ENCODE measurements around the gene KRTAP4-3.

DNA sequence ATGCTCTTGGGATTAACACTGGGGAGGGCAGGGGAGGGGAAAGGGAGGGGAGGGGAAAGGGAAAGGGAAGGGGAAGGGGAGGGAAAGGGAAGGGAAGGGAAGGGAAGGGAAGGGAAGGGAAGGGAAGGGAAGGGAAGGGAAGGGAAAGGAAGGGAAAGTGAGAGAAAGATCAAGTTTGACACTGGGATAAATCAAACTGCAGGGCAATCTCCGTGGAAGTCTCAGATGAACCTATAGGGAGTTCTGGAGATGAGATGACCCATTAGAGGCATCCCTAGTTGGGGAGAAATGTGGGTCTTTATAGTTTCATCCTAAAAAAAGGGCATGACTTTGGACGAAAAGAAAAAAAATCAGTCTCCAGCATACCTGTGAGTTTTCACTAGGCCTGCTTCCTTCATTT lies 46.3 kb downstream of the KRTAP4-3 start:
- TF ChIP-seq SPI1 (IDR thresholded peaks at IDR 0.05; ENCODE audit: borderline replicate concordance, insufficient read depth, low read depth, low read length) = no peak
- TF ChIP-seq PKNOX1 (IDR thresholded peaks at IDR 0.05) = no peak
- TF ChIP-seq ZZZ3 (IDR thresholded peaks at IDR 0.05; ENCODE audit: control insufficient read depth, insufficient read length, low read depth) = no peak
- no peak for TF ChIP-seq IRF3 (IDR thresholded peaks at IDR 0.05)
- TF ChIP-seq CTCF (IDR thresholded peaks at IDR 0.05 in 2 of 3, conservative IDR thresholded peaks at IDR 0.05 in 1 of 3; ENCODE audit: control insufficient read depth in 2 of 3, extremely low read depth in 1 of 3, insufficient read depth in 1 of 3, low read depth in 3 of 3, low read length in 3 of 3) = no peak
- TF ChIP-seq, protein P1, sequence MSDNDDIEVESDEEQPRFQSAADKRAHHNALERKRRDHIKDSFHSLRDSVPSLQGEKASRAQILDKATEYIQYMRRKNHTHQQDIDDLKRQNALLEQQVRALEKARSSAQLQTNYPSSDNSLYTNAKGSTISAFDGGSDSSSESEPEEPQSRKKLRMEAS (IDR thresholded peaks at IDR 0.05; ENCODE audit: low read depth, low read length) = no peak
- TF ChIP-seq TCF7 (IDR thresholded peaks at IDR 0.05; ENCODE audit: borderline replicate concordance) = no peak
- TF ChIP-seq ZNF687 (IDR thresholded peaks at IDR 0.05) = no peak
- no peak for TF ChIP-seq POLR2A (IDR thresholded peaks at IDR 0.05; ENCODE audit: low read depth, low read length)
- TF ChIP-seq NFXL1 (IDR thresholded peaks at IDR 0.05; ENCODE audit: borderline replicate concordance) = no peak
- TF ChIP-seq CBX5 (IDR thresholded peaks at IDR 0.05; ENCODE audit: low read depth) = no peak
- no peak for TF ChIP-seq CREB1 (IDR thresholded peaks at IDR 0.05; ENCODE audit: low read depth)
- no peak for TF ChIP-seq EP300 (IDR thresholded peaks at IDR 0.05; ENCODE audit: borderline replicate concordance in 1 of 2, control insufficient read depth in 1 of 2, low read depth in 2 of 2, low read length in 2 of 2)
